Keratinocyte (primary cell): Measurements from ENCODE around the gene TRAPPC2L. TPM values are rescaled to one million over a fixed set of nuclear protein-coding genes. Genes with fewer than 3 reads are reported as not detected.

Experiments used
- DNase-seq: peaks from one replicate; pipeline ENCODE4 v3.0.0-alpha.2; 2011; ENCODE audit warnings: low read depth, missing footprints, low spot score
- FAIRE-seq: peaks from 2 replicates; lab custom pipeline; 2011; peaks lifted over from hg19 to GRCh38; lab: Jason Lieb, UNC
- H2AFZ ChIP-seq: 2 replicates; pipeline ENCODE4 v1.6.0; 2012; ENCODE audit warnings: low read length, control low read depth, inconsistent platforms; ENCODE audit not compliant: control insufficient read depth
- H3K27ac ChIP-seq: 2 replicates; pipeline ENCODE4 v1.5.1; 2011; ENCODE audit warnings: low read length; ENCODE audit not compliant: control insufficient read depth, insufficient read depth
- H3K27me3 ChIP-seq: 3 replicates; pipeline ENCODE4 v1.6.0; 2011; ENCODE audit warnings: low read length; ENCODE audit not compliant: control insufficient read depth, insufficient read depth; ENCODE audit errors: extremely low read depth
- H3K36me3 ChIP-seq, 2 experiments: 2 replicates in 1 of 2; 3 replicates in 1 of 2; pipeline ENCODE4 v1.5.1; 2011; ENCODE audit warnings: low read length in 2 of 2, mild to moderate bottlenecking in 1 of 2; ENCODE audit not compliant: control insufficient read depth in 2 of 2, insufficient read depth in 2 of 2; ENCODE audit errors: extremely low read depth in 1 of 2
- H3K4me1 ChIP-seq: 3 replicates; pipeline ENCODE4 v1.5.1; 2011; ENCODE audit warnings: low read length; ENCODE audit not compliant: control insufficient read depth, insufficient read depth; ENCODE audit errors: extremely low read depth
- H3K4me2 ChIP-seq: 3 replicates; pipeline ENCODE4 v1.6.0; 2011; ENCODE audit warnings: low read depth, low read length; ENCODE audit not compliant: control insufficient read depth, insufficient read depth; ENCODE audit errors: extremely low read depth
- H3K4me3 ChIP-seq, 3 experiments: fragments of 200-600 bp in 1 of 3; sonication (generic) in 1 of 3; 2 replicates in 2 of 3; 3 replicates in 1 of 3; pipeline ENCODE4 v1.5.1; 2011 to 2016; ENCODE audit warnings: low read length in 3 of 3, mild to moderate bottlenecking in 3 of 3, control low read depth in 2 of 3, inconsistent platforms in 1 of 3, low read depth in 1 of 3, mixed read lengths in 1 of 3, mixed run types in 1 of 3, moderate library complexity in 1 of 3; ENCODE audit not compliant: control insufficient read depth in 2 of 3, insufficient read depth in 2 of 3; ENCODE audit errors: extremely low read depth in 1 of 3
- H3K79me2 ChIP-seq: 2 replicates; pipeline ENCODE4 v1.6.0; 2012; ENCODE audit warnings: low read length; ENCODE audit not compliant: control insufficient read depth, insufficient read depth
- H3K9ac ChIP-seq: 3 replicates; pipeline ENCODE4 v1.6.0; 2011; ENCODE audit warnings: low read length; ENCODE audit not compliant: control insufficient read depth, insufficient read depth; ENCODE audit errors: extremely low read depth
- H3K9me1 ChIP-seq: 3 replicates; pipeline ENCODE4 v1.6.0; 2011; ENCODE audit warnings: low read length; ENCODE audit not compliant: control insufficient read depth, insufficient read depth; ENCODE audit errors: extremely low read depth
- H3K9me3 ChIP-seq: 2 replicates; pipeline ENCODE4 v1.5.1; 2012; ENCODE audit warnings: low read depth, low read length; ENCODE audit not compliant: control insufficient read depth
- H4K20me1 ChIP-seq: 3 replicates; pipeline ENCODE4 v1.6.0; 2011; ENCODE audit warnings: low read length; ENCODE audit not compliant: control insufficient read depth, insufficient read depth; ENCODE audit errors: extremely low read depth
- CTCF ChIP-seq, 3 experiments: IDR thresholded peaks in 1 of 3; conservative IDR thresholded peaks in 1 of 3; optimal IDR thresholded peaks in 1 of 3; 2 replicates in 2 of 3; 3 replicates in 1 of 3; pipeline versions ENCODE3 to v1.5.1; 2011; ENCODE audit warnings: low read length in 3 of 3, mild to moderate bottlenecking in 3 of 3, moderate library complexity in 2 of 3, control low read depth in 1 of 3, inconsistent platforms in 1 of 3; ENCODE audit not compliant: insufficient read depth in 2 of 3; ENCODE audit errors: extremely low read depth in 1 of 3
- EZH2 ChIP-seq: IDR thresholded peaks from one replicate; pipeline ENCODE4 v1.6.1; 2012; ENCODE audit warnings: inconsistent platforms, mild to moderate bottlenecking, low read length, moderate library complexity
- dilution Hi-C: fragments of 300-500 bp; cut with MboI; formaldehyde crosslinking; loops from one replicate; pipeline ENCODE4 v1.7.0; 2020; ENCODE audit warnings: low sequenced_read_pairs; ENCODE audit not compliant: extremely low pct_ligation_motif_present
- polyA plus RNA-seq, 5 experiments: library from polyadenylated mRNA; depleted of rRNA in 3 of 5; stranded (reverse) in 3 of 5; stranded (forward) in 1 of 5; unstranded in 1 of 5; fragments of >200 nt; gene quantifications; 1 replicate in 1 of 5; 2 replicates in 3 of 5; 3 replicates in 1 of 5; pipeline versions ENCODE4 v1.2.1 to v1.2.3, GENCODE V29; 2011 to 2012; ENCODE audit warnings: missing spikeins in 2 of 5, low read depth in 1 of 5, low replicate concordance in 1 of 5

TRAPPC2L gene
- polyA plus RNA-seq, 1 donor (not counting 4 experiments of a cell fraction or from before 2014, with no cell fraction given) = 139 TPM

DNA sequence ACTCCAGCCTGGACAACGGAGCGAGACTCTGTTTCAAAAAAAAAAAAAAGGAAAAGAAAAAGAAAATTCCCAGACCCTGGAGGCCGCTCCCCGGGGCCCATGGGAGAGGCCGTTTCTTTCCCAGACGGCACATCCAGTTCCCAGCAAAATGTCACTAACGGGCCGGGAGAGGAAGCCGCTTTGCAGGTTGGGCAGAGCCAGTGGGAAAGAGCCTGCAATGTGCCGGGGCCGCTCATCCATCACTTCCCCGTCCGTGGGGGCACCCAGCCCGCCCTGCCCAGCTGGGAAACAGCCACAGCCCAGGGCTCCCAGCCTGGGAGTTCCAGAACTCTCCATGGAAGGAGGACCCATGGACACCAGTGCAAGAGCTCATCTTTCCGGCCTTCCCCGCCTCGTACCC lies 51.4 kb downstream of the TRAPPC2L start:
- Histone ChIP-seq H3K27me3 (peaks cover 27% of the 10 kb centered on the region), H3K9me3 (no peaks in the 10 kb centered on the region), H2AFZ (no peak overlapping the region), H3K27ac (no peak overlapping the region), H3K4me3 (no peak overlapping the region), H3K4me1 (peaks cover 15% of the 10 kb centered on the region), H4K20me1 (no peaks in the 10 kb centered on the region), H3K9ac (no peak overlapping the region), H3K36me3 (no peaks in the 10 kb centered on the region), H3K79me2 (no peaks in the 10 kb centered on the region), H3K4me2 (no peak overlapping the region), H3K9me1 (no peaks in the 10 kb centered on the region)
- DNase-seq = no peak
- dilution Hi-C loops = no loop called here
- FAIRE-seq = no peak
- TF ChIP-seq EZH2 (no peak), CTCF (optimal IDR thresholded peaks at IDR 0.05 in 1 of 3, IDR thresholded peaks at IDR 0.05 in 1 of 3, conservative IDR thresholded peaks at IDR 0.05 in 1 of 3; ENCODE audit: extremely low read depth in 1 of 3, insufficient read depth in 2 of 3, low read length in 3 of 3) (no peak)

GRCh38 chr16:88909431-88910210 lies 52.7 kb downstream of the TRAPPC2L start:
- Histone ChIP-seq H2AFZ (no peak overlapping the region), H3K9me1 (no peaks in the 10 kb centered on the region), H3K27me3 (peaks cover 24% of the 10 kb centered on the region), H3K36me3 (no peaks in the 10 kb centered on the region), H3K79me2 (no peaks in the 10 kb centered on the region), H3K4me3 (no peak overlapping the region), H3K4me2 (no peak overlapping the region), H3K27ac (no peak overlapping the region), H3K4me1 (peaks cover 15% of the 10 kb centered on the region), H3K9ac (no peak overlapping the region), H4K20me1 (no peaks in the 10 kb centered on the region), H3K9me3 (no peaks in the 10 kb centered on the region)
- TF ChIP-seq EZH2 (no peak), CTCF (optimal IDR thresholded peaks at IDR 0.05 in 1 of 3, IDR thresholded peaks at IDR 0.05 in 1 of 3, conservative IDR thresholded peaks at IDR 0.05 in 1 of 3; ENCODE audit: extremely low read depth in 1 of 3, insufficient read depth in 2 of 3, low read length in 3 of 3) (no peak)
- FAIRE-seq = no peak
- no peak for DNase-seq
- dilution Hi-C loops = no loop called here
